HG03565 (cell line): ENCODE measurements around the gene DLGAP1.

Source experiments
- ATAC-seq: cut with Tn5 transposase; IDR thresholded peaks from one replicate; pipeline ENCODE4 v1.9.1; 2021; ENCODE audit warnings: mild to moderate bottlenecking, moderate library complexity; ENCODE audit not compliant: unreplicated experiment

Gene DLGAP1

GRCh38 chr18:3747176-3747973 lies 707.7 kb downstream of the DLGAP1 start:
- no peak for ATAC-seq

DNA sequence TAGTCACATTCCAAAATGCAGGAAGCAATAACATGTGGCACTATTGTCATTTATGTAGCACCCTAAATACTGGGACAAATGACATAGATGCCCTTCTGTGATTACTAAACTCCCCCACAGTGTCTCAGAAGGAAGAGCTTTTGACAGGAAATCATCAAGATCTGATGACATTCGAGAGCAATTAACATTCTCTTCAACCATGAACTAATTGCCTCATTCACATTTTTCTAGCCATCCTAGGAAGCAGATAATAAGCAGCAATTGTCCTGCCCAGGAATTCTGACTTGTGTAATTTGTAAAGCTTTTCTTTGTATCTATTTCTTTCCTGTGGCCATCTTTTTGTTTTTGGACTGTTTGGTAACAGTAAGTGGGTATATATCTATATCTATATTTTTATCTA lies 712.6 kb downstream of the DLGAP1 start:
- ATAC-seq: no peak

GRCh38 chr18:3741333-3741732 lies 713.8 kb downstream of the DLGAP1 start:
- ATAC-seq: no peak

- no peak for ATAC-seq
These were observed 726.2 kb downstream of the DLGAP1 start for GRCh38 chr18:3728704-3729437.

GRCh38 chr18:3727274-3727673 lies 727.8 kb downstream of the DLGAP1 start:
- no peak for ATAC-seq

DNA sequence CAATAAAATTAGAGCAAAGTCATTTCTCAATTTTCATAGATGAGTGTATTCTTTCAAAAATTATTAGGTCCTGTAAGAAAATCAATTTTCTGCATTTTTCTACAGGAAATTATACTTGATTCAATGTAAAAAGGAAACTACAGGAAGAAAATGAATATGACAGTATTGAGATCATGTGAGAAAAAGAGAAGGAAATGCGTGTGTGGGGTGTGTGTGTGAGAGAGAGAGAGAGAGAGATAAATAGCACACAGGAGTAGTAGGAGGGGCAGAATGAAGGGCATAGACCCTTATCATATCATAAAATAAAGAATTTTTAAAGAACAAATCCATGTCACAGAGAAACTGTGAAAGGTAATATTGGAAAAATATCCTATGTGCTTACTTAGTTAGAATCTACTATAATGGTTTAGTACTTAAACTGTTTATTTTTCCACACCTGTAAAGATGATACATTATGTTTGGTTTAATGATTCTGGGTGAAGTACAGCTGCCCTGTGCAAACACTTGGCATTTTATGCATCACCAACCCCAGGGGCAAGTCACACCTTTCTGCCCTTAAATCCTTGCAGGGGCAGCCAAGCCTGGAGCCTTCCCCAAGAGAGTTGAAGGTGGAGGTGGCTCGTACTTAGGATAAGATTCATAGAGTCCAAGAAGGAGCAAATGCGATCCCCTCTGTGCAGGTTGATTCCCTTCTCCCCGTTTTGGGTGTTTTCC lies 728.7 kb downstream of the DLGAP1 start:
- ATAC-seq: no peak

GRCh38 chr18:3725115-3725514 lies 730.0 kb downstream of the DLGAP1 start:
- ATAC-seq: no peak

GRCh38 chr18:3723554-3723953 lies 731.6 kb downstream of the DLGAP1 start:
- no peak for ATAC-seq

GRCh38 chr18:3722649-3723433 lies 732.3 kb downstream of the DLGAP1 start:
- no peak for ATAC-seq

- ATAC-seq: no peak
These were observed 733.1 kb downstream of the DLGAP1 start for GRCh38 chr18:3721771-3722648.

DNA sequence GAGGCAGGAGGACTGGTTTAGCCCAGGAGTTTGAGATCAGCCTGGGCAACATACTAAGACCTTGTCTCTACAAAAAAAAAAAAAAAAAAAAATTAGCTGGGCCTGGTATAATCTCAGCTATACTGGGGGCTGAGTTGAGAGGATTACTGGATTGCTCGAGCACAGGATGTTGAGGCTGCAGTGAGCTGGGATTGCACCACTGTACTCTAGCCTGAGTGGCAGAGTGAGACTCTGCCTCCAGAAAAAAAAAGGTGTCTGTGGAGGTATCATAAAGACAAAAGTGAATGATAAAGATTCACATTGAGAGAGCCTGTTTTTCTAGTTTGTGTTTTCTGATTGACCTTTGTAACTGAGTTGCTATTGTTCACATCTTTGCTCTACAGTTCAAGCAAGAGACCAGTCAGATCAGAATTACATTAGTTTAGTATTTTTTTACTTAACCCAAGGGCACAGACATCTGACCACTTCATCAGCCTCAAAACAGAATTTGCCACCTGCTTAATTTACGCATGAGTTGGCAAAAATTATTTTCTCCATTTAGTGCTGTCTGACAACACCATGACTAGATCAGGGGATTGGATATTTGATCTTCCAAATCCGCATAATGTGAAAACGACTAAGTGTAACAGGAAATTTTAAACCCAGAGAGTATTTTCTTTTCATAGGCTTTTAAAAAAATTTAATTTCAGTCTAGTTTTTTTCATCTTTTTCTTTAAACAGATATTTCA lies 734.1 kb downstream of the DLGAP1 start:
- no peak for ATAC-seq

- no peak for ATAC-seq
These were observed 734.9 kb downstream of the DLGAP1 start for GRCh38 chr18:3720159-3720558.

DNA sequence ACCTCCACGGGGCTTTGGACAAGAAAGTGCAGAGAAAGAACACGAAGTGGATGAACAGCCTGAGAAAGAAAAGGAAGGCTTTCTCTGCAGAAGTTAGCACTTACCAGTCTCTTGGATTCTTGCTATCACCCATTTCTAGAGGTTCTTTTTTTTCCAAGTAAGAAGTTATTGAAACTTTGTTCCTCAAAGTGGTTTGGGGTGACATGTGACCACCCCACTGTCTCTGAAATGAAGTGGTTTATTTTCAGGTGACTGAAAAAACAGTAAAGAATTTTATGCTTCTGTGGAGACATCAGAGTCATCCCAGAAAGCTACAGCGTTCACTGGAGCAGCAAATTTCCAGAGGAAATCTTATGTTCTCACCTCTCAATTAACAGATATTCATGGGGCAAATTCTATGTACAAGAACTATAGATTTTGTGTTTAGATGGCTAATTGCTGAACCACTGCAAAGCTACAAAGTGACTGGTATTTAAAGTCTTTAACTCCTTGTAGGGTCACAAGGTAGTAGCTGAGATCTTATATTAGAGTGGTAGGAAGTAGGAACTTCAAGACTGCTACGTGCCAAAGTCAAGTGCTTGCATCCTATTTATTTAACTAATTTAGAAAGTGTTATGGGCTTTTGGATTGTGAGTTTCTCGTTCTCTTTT lies 737.6 kb downstream of the DLGAP1 start:
- ATAC-seq: no peak

DNA sequence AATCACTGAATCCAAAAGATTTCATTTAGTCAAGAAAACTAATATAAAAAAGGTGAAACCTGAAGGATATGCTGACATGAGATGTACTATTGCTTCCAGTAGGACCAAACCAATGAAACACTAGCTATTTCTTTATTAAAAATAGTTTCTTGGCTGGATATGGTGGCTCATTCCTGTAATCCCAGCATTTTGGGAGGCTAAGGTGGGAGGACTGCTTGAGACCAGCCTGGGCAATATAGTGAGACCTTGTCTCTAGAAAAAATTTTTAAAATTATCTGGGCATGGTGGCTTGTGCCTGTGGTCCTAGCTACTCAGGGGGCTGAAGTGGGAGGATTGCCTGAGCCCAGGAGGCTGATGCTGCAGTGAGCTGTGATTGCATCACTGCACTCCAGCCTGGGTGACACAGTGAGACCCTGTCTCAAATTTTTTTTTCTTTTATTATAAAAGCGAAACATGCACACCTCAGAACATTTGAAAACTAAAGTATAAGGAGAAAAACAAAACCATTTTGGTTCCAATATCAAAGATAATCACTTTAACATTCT lies 738.9 kb downstream of the DLGAP1 start:
- no peak for ATAC-seq

DNA sequence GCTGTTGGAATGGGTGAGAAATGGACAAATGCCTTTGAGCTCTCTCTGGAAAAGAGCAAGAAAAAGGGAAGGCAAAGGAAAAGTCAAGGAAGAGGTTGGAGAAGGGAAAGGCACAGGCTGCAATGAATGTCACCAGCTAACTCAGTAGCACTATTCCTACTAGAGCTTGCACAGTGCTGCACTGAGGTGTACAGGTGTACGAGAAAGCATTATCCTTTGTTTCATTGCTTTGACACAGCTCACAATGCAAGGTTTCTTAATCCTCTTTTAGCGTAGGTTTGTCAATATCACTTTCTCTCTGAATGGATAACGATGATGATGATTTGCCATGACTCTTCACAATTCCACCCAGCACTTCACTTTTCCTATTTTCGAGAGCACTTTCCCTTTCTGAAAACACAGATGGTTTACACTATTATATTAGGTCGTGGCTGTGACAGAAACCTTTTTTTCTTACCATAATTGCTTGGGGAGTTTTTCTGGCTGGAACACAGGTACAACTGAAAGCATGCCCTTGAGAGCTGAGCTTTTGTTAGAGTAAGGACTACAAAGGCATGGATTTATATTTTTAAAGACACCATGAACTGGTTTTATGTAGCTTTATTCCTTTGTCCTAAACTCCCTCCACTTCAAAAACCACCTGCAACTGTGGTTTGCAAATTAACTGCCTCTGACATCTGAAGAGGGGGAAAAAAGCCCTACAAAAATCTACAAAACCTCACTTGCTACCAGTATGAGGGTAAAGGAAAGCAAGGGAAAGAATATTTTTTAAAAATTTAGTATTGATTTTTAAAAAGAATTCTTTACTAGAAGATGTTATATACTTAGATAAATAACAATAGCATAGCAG lies 739.7 kb downstream of the DLGAP1 start:
- no peak for ATAC-seq

DNA sequence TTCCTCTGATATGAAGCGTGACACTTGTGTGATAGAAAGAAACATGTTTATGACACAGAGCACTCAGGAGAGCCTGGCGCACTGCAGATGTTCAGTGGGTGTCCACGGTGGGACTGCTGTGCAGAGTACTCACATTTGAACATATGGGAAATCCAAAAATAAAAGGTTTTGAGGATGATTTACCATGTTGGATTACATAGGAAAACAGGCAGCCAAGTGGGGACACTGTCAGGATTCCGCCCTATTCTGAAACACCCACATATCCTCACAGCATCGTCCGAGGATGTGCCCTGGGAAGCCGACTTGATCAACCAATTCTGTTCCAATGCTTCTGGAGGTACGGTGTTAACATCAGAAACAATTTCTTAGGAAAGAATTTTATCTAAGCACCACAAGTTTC lies 741.4 kb downstream of the DLGAP1 start:
- no peak for ATAC-seq

DNA sequence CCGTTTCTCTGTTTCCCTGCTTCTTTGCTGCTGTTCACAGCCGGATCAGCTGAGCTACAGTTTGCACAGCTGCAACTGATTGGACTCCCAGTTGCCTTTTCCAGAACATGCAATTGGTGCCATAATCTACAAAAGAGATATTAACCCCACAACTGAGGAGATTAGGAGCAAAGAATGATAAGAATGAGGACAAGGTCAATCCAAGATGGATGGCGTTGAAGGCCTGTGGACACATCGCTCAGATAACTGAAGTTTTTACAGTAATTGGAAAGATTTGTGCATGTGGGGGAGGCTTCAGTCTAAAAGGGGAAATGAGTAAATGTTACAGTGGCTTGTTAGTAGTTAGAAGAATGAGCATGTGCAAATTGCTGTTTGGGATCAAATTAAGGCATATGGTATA lies 741.9 kb downstream of the DLGAP1 start:
- ATAC-seq: no peak

- no peak for ATAC-seq
These were observed 742.6 kb downstream of the DLGAP1 start for GRCh38 chr18:3712491-3712890.
